ENCODE data around the gene PDIA6. TPM values are rescaled to one million over a fixed set of nuclear protein-coding genes. Genes with fewer than 3 reads are reported as not detected.

PDIA6 gene
- total RNA-seq, 1 donor from 2014 or later: 406 TPM

GRCh38 chr2:10795508-10796046 is 17.0 kb downstream of the PDIA6 start:
- no peak overlapping the region for H3K4me3 ChIP-seq (ENCODE audit: low read depth, low read length)
- no peak for DNase-seq (ENCODE audit: low read depth)
- TF ChIP-seq CTCF (conservative IDR thresholded peaks at IDR 0.05; ENCODE audit: low read depth, low read length): no peak

DNA sequence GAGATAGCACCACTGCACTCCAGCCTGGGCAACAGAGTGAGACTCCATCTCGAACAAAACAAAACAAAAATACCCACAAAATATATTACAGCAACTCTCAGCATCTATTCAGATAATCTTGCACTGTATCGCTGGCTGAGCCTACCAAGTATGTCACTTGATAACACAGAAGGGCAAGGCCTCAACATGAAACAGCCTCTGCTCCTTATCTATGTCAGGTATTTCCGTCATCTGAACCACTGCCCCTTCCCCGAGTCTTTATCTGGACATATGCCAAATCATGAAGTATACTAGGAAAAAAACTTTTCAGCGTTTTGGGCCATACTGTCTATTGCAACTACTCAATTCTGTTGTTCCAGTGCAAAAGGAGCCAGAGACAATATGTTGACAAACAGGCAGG is 17.7 kb downstream of the PDIA6 start:
- DNase-seq (ENCODE audit: low read depth): no peak
- H3K4me3 ChIP-seq (ENCODE audit: low read depth, low read length): no peak overlapping the region
- TF ChIP-seq CTCF (conservative IDR thresholded peaks at IDR 0.05; ENCODE audit: low read depth, low read length): no peak

GRCh38 chr2:10793816-10794215 is 18.8 kb downstream of the PDIA6 start:
- no peak overlapping the region for H3K4me3 ChIP-seq (ENCODE audit: low read depth, low read length)
- no peak for TF ChIP-seq CTCF (conservative IDR thresholded peaks at IDR 0.05; ENCODE audit: low read depth, low read length)
- no peak for DNase-seq (ENCODE audit: low read depth)

DNA sequence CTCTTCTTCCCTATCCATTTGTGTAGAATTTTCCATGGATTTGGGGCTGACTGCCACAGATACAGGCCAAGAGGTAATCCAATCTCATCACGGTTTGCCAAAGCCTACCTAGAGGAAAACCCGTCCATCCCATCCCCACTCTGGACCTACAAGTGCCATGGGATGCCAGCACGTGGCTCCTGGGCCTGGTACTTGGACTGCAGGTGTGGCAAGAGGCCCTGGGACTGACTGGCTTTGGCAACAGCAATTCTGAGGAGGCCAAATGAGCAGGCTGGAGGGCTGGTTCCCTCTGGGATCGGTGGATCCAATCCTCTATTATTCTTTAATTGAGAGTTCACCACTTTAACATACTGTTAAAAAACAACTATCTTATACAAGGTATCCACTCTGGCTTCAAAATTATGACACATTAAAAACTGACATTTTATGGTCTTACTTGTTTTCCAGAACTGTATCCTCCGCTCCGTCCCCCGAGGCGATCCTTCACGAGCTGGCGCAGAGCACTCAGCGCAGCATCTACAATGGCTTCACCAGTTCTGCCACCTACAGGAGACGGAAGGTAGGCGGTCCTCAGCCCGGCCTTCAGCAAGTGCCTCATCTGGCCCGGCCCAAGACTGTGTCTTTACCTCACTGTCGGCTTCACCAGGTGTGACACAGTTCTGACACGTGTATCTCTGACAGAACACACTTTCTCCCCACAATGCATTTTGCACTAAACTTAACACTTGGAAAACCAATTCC is 19.8 kb downstream of the PDIA6 start:
- DNase-seq (ENCODE audit: low read depth): no peak
- TF ChIP-seq CTCF (conservative IDR thresholded peaks at IDR 0.05; ENCODE audit: low read depth, low read length): peak; percentile 15
- H3K4me3 ChIP-seq (ENCODE audit: low read depth, low read length): no peak overlapping the region

DNA sequence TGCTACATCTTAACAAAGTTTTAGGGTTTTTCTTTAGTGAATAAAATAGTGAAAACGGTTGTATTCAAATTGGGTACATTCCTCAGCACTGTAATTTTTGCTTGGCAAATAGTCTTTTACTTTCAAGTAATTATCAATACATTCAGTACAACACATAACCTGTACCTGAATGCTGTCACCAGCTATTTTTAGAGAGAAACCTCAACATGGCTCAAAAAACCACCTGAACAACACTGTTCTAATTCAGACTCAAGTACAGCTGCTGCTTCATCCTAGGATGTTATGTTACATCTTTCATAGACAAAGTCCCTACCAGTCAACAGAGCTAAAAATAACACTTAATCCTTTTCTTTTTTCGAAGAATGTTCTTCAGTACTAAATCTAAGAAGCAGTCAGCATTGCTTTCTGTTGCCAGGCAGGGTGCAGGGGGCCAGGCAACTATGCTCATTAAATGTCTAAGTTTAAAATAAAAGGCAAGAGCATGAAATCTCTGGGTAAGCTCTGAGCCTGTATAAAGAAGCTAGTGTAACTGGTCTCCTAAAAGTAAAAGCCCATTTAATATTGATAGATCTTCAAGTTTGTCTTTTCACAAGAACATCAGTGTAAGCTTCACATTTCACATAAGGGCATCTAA is 20.5 kb downstream of the PDIA6 start:
- no peak for TF ChIP-seq CTCF (conservative IDR thresholded peaks at IDR 0.05; ENCODE audit: low read depth, low read length)
- no peak for DNase-seq (ENCODE audit: low read depth)
- H3K4me3 ChIP-seq (ENCODE audit: low read depth, low read length): no peak overlapping the region

- no peak for TF ChIP-seq CTCF (conservative IDR thresholded peaks at IDR 0.05; ENCODE audit: low read depth, low read length)
Measured at GRCh38 chr2:10790228-10790973, 22.2 kb downstream of the PDIA6 start.

More at GRCh38 chr2:10790228-10790973, 22.2 kb downstream of the PDIA6 start:
- DNase-seq (ENCODE audit: low read depth): peak; percentile 85
- H3K4me3 ChIP-seq (ENCODE audit: low read depth, low read length): no peak overlapping the region
